ENCODE data around the gene SMYD5.

The SMYD5 gene

DNA sequence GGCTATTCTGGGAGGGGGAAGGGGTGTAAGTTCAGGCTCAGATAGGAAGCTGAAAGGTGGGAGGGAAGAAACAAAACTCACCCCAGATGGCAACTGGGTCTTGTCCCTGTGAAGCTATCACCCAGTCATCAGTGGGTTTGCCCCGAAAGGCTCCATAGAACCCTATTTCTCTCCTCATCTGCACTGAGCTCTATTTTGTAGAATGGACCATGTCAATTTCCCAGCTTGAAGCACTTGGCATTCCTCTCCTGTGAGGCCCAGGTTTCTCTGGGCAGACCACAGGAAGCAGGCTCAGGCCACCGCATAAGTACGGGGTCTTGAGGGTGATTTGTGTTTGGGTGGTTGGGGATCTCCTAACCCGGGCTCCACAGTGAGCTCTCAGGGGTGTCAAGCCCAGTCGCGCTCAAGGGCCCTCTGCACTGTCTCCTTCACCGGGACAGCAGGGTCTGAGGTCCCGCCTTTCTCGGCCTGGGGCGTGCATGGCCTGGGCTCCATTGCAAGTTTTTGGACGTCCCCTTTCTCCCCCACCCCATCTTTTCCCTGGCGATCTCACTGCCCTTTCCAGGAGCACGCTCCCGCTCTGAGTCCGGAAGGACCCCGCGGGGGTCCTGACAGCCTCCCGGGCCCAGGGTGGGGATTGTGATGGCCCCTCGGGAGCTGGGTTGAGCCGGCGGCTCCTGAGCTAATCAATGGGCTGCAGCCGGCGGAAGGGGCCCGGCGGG lies 38.9 kb upstream of the SMYD5 start:
- DNase-seq = no peak
- H3K4me3 ChIP-seq (ENCODE audit: low read depth, low read length) = peak overlapping the region; percentile 63
- peak overlapping the region; percentile 30 for H3K27ac ChIP-seq
- no peaks in the 10 kb centered on the region for H3K9me3 ChIP-seq (ENCODE audit: severe bottlenecking)
- H3K36me3 ChIP-seq = no peaks in the 10 kb centered on the region
- peaks cover 24% of the 10 kb centered on the region for H3K27me3 ChIP-seq (ENCODE audit: insufficient read depth, low read depth, severe bottlenecking)
- TF ChIP-seq, protein P1, sequence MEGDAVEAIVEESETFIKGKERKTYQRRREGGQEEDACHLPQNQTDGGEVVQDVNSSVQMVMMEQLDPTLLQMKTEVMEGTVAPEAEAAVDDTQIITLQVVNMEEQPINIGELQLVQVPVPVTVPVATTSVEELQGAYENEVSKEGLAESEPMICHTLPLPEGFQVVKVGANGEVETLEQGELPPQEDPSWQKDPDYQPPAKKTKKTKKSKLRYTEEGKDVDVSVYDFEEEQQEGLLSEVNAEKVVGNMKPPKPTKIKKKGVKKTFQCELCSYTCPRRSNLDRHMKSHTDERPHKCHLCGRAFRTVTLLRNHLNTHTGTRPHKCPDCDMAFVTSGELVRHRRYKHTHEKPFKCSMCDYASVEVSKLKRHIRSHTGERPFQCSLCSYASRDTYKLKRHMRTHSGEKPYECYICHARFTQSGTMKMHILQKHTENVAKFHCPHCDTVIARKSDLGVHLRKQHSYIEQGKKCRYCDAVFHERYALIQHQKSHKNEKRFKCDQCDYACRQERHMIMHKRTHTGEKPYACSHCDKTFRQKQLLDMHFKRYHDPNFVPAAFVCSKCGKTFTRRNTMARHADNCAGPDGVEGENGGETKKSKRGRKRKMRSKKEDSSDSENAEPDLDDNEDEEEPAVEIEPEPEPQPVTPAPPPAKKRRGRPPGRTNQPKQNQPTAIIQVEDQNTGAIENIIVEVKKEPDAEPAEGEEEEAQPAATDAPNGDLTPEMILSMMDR (IDR thresholded peaks at IDR 0.05; ENCODE audit: low read depth, low read length) = no peak

DNA sequence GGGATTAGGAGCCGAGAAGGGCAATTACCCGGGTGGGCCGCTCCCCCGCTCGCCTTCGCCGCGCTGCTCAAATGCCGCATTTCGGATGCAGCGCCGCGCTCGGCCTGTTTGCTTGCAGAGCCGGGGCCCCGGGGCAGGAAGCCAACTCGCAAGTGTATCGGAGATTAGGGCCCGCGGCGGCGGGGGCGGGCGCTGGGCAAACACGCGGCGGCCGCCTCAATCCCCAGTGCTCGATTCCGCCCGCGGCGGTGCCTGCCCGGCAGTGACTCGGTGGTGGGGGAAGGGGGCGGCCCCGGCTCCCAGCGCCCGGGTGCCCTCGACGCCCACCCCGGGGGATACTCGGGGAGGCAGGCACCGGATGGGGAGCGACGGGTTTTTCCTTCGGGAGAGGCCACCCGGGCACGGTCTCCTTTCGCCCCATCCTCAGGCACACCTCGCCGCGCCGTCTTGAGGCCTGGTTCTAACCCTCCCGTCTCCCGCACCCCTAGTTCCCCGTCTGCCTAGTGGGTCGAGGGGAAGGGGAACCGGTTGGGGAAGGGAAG lies 38.3 kb upstream of the SMYD5 start:
- Histone ChIP-seq H3K27ac (peak overlapping the region; percentile 30), H3K9me3 (ENCODE audit: severe bottlenecking) (no peaks in the 10 kb centered on the region), H3K36me3 (no peaks in the 10 kb centered on the region), H3K4me3 (ENCODE audit: low read depth, low read length) (peak overlapping the region; percentile 63), H3K27me3 (ENCODE audit: insufficient read depth, low read depth, severe bottlenecking) (peaks cover 24% of the 10 kb centered on the region)
- DNase-seq = peak; percentile 84
- TF ChIP-seq, protein P1 (IDR thresholded peaks at IDR 0.05; ENCODE audit: low read depth, low read length) = 0 out of 2 replicates have a peak, but pooled peaks have one; percentile 6

DNA sequence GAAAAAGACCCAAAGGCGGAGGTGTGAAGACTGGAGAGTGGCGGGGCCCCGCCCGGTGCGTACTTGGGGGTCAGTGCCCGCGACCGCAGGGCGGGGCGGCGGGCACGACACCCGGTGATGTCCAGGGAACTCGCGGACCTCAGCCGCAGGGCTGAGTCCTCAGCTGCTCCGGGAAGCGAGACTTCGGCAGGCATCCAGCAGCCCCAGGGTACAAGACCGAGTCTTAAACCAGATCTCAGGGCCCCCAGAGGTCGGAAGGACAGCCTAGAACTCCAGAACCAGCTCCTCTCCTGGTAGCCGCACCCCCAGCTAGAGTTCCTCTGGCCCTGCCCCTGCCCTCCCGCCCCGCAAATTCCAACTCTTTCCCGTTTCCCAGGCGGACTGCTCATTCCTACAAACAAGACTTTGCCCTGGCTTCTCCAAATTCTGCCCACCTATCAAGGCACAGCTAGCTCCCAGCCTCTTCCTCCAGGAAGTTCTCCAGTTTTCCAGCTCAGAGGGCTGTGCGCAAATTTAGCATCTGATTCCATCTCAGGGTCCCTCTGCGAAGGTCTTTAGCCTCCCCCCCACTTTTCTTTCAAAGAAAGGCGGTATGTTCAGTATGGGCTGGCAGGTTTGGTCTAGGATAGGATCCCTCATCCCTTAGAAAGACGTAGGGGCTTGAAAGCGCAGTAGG lies 37.7 kb upstream of the SMYD5 start:
- TF ChIP-seq, protein P1 (IDR thresholded peaks at IDR 0.05; ENCODE audit: low read depth, low read length) = peak; percentile 43; the same call in 1 of the 2 replicates
- Histone ChIP-seq H3K27ac (no peak overlapping the region; the same call in 1 of the 2 replicates), H3K27me3 (ENCODE audit: insufficient read depth, low read depth, severe bottlenecking) (peaks cover 24% of the 10 kb centered on the region), H3K36me3 (no peaks in the 10 kb centered on the region), H3K4me3 (ENCODE audit: low read depth, low read length) (peak overlapping the region; percentile 63), H3K9me3 (ENCODE audit: severe bottlenecking) (no peaks in the 10 kb centered on the region)
- DNase-seq = peak; percentile 76

DNA sequence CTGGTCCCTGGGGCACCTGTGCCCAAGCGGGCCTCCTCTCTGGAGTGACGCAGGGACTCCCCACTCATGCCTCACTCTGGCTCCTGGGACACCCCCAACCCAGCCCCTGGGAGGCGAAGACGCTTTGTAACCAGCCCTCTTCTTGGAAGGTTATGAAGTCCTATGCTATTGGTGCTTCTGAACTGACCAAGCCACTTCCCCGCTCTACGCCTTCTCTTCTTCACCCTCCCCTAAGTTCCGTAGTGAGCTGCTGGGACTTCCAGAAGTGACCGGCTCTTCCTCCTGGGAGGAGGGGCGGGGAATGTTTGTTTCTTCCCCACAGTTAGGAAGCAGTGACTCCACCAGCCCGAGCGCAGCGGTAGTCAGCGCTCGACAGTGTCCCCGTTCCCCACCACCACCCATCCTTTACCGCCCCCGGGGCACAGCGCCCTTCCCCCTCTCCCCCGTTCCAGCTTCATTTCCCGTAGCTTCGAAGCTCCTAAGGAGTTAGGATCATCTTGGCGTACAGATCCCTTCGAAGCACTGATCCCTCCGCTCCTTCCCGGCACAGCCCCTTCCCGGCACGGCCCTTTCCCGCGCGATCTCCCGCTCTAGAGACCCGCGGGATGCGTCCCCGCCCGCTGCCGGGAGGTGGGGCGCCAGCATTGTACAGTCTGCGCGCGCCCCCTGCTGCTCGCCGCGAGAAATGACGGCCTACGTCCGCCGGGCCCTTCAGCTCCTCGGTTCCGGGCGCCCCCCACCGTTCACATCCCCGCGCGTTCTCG lies 37.0 kb upstream of the SMYD5 start:
- TF ChIP-seq, protein P1 (IDR thresholded peaks at IDR 0.05; ENCODE audit: low read depth, low read length) = peak; percentile 97

DNA sequence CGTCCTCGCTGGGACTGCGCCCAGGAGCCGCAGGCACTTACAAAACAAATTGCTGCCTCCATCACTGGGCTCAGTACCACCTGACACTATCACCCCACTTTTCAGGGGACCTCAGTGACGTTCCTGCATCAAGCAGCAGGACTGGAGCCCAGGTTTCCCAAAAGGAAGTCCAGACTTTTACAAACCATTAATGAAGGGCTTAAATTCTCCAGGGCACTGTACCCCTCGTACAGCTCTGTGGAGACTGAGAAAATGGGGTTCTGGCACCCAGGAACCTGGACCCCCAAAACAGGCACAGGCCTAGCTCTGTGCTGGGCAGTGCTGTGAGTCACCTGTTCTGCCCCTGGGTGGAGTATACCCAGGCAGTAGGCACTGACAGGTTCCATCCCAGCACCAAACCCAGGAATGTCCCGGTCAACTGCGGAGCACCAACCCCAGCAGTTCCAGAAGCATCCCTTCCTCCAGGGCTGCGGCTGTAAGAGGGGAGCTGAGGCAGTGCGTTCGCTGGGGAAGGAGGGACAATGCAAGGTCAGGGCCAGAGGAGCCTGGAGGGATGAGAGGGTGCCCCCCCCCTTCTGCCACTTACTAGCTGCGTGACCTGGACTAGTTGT lies 36.3 kb upstream of the SMYD5 start:
- Histone ChIP-seq H3K4me3 (ENCODE audit: low read depth, low read length) (peak overlapping the region; percentile 20), H3K27me3 (ENCODE audit: insufficient read depth, low read depth, severe bottlenecking) (peaks cover 24% of the 10 kb centered on the region), H3K27ac (no peak overlapping the region), H3K36me3 (no peaks in the 10 kb centered on the region), H3K9me3 (ENCODE audit: severe bottlenecking) (no peaks in the 10 kb centered on the region)
- no peak for DNase-seq
- TF ChIP-seq, protein P1 (IDR thresholded peaks at IDR 0.05; ENCODE audit: low read depth, low read length) = 0 out of 2 replicates have a peak, but pooled peaks have one; percentile 0

More for the DNA sequence above, 37.0 kb upstream of the SMYD5 start:
- no peaks in the 10 kb centered on the region for H3K36me3 ChIP-seq
- peak overlapping the region; percentile 35 for H3K27ac ChIP-seq
- H3K9me3 ChIP-seq (ENCODE audit: severe bottlenecking) = no peaks in the 10 kb centered on the region
- H3K4me3 ChIP-seq (ENCODE audit: low read depth, low read length) = peak overlapping the region; percentile 63
- peaks cover 24% of the 10 kb centered on the region for H3K27me3 ChIP-seq (ENCODE audit: insufficient read depth, low read depth, severe bottlenecking)
- peak; percentile 96 for DNase-seq
